H9 (cell line): ENCODE data around the gene TNFAIP2. TPM values are rescaled to one million over a fixed set of nuclear protein-coding genes. Genes with fewer than 3 reads are reported as not detected.

Experiments
- DNase-seq: peaks from one replicate; pipeline ENCODE4 v3.0.0-alpha.2; 2017
- H2AFZ ChIP-seq: one replicate; pipeline ENCODE4 v1.6.1; 2013; ENCODE audit warnings: mild to moderate bottlenecking, low read length, control low read depth, moderate library complexity
- H2AK5ac ChIP-seq: 2 replicates; pipeline ENCODE4 v1.6.1; 2013; ENCODE audit warnings: low read length, control low read depth, mixed read lengths; ENCODE audit not compliant: insufficient read length
- H2BK120ac ChIP-seq: one replicate; pipeline ENCODE4 v1.6.1; 2013; ENCODE audit warnings: low read depth, mild to moderate bottlenecking, low read length, control low read depth, inconsistent platforms; ENCODE audit not compliant: poor library complexity, severe bottlenecking
- H2BK12ac ChIP-seq: 2 replicates; pipeline ENCODE4 v1.6.1; 2013; ENCODE audit warnings: low read length, control low read depth, mixed read lengths, low read depth; ENCODE audit not compliant: insufficient read length
- H2BK15ac ChIP-seq: 2 replicates; pipeline ENCODE4 v1.6.1; 2013; ENCODE audit warnings: low read depth, low read length, control low read depth
- H2BK20ac ChIP-seq: one replicate; pipeline ENCODE4 v1.6.1; 2013; ENCODE audit warnings: low read depth, mild to moderate bottlenecking, low read length, control low read depth, inconsistent platforms; ENCODE audit not compliant: poor library complexity, severe bottlenecking
- H2BK5ac ChIP-seq: 2 replicates; pipeline ENCODE4 v1.6.1; 2013; ENCODE audit warnings: low read length, control low read depth, mixed read lengths; ENCODE audit not compliant: insufficient read length
- H3K14ac ChIP-seq: 2 replicates; pipeline ENCODE4 v1.6.1; 2013; ENCODE audit warnings: low read length, control low read depth; ENCODE audit not compliant: insufficient read depth
- H3K18ac ChIP-seq: 2 replicates; pipeline ENCODE4 v1.6.1; 2013; ENCODE audit warnings: low read depth, mild to moderate bottlenecking, mixed read lengths, low read length, control low read depth; ENCODE audit not compliant: insufficient read length
- H3K23ac ChIP-seq: 2 replicates; pipeline ENCODE4 v1.6.1; 2013; ENCODE audit warnings: low read length, control low read depth, mixed read lengths, low read depth; ENCODE audit not compliant: insufficient read length
- H3K23me2 ChIP-seq: 2 replicates; pipeline ENCODE4 v1.6.1; 2013; ENCODE audit warnings: low read depth, mild to moderate bottlenecking, mixed read lengths, low read length, control low read depth; ENCODE audit not compliant: insufficient read length, poor library complexity, severe bottlenecking
- H3K27ac ChIP-seq: 2 replicates; pipeline ENCODE4 v1.5.1; 2013; ENCODE audit warnings: low read length, control low read depth, mixed read lengths, low read depth; ENCODE audit not compliant: insufficient read length
- H3K27me3 ChIP-seq: 2 replicates; pipeline ENCODE4 v1.6.1; 2013; ENCODE audit warnings: low read length, control low read depth, inconsistent platforms; ENCODE audit not compliant: insufficient read depth
- H3K4ac ChIP-seq: 2 replicates; pipeline ENCODE4 v1.6.1; 2013; ENCODE audit warnings: low read depth, mild to moderate bottlenecking, control low read depth, inconsistent platforms, low read length, moderate library complexity
- H3K4me1 ChIP-seq: 2 replicates; pipeline ENCODE4 v1.6.1; 2013; ENCODE audit warnings: low read length, control low read depth, inconsistent platforms; ENCODE audit not compliant: insufficient read depth
- H3K4me2 ChIP-seq: 2 replicates; pipeline ENCODE4 v1.6.1; 2013; ENCODE audit warnings: low read length, control low read depth, mixed read lengths; ENCODE audit not compliant: insufficient read length, insufficient read depth
- H3K56ac ChIP-seq: 2 replicates; pipeline ENCODE4 v1.6.1; 2013; ENCODE audit warnings: low read depth, mild to moderate bottlenecking, mixed read lengths, low read length, control low read depth; ENCODE audit not compliant: insufficient read length
- H3K79me1 ChIP-seq: 2 replicates; pipeline ENCODE4 v1.6.1; 2013; ENCODE audit warnings: low read depth, mild to moderate bottlenecking, moderate library complexity, low read length, control low read depth, inconsistent platforms; ENCODE audit not compliant: insufficient read depth, poor library complexity, severe bottlenecking
- H3K79me2 ChIP-seq: 2 replicates; pipeline ENCODE4 v1.6.1; 2013; ENCODE audit warnings: low read length, control low read depth, inconsistent platforms; ENCODE audit not compliant: insufficient read depth
- H3K9ac ChIP-seq: 2 replicates; pipeline ENCODE4 v1.6.1; 2013; ENCODE audit warnings: low read length, control low read depth, mixed read lengths; ENCODE audit not compliant: insufficient read length; ENCODE audit errors: extremely low read depth
- H3K9me3 ChIP-seq: one replicate; pipeline ENCODE4 v1.6.1; 2013; ENCODE audit warnings: low read depth, low read length, inconsistent platforms; ENCODE audit not compliant: control insufficient read depth
- H3T11ph ChIP-seq: one replicate; pipeline ENCODE4 v1.6.1; 2013; ENCODE audit warnings: mild to moderate bottlenecking, low read length, control low read depth, inconsistent platforms
- H4K20me1 ChIP-seq: one replicate; pipeline ENCODE4 v1.6.1; 2013; ENCODE audit not compliant: control insufficient read depth, insufficient read length, insufficient read depth
- H4K5ac ChIP-seq: 2 replicates; pipeline ENCODE4 v1.6.1; 2013; ENCODE audit warnings: low read depth, mild to moderate bottlenecking, mixed read lengths, low read length, control low read depth; ENCODE audit not compliant: insufficient read length
- H4K8ac ChIP-seq: replicated peaks from 2 replicates; pipeline ENCODE4 v1.6.1; 2013; ENCODE audit warnings: low read length, control low read depth, mixed read lengths, low read depth; ENCODE audit not compliant: insufficient read length
- H4K91ac ChIP-seq: 2 replicates; pipeline ENCODE4 v1.6.1; 2013; ENCODE audit warnings: low read depth, mild to moderate bottlenecking, moderate library complexity, mixed read lengths, low read length, control low read depth; ENCODE audit not compliant: insufficient read length
- H3K27ac Mint-ChIP-seq, 3 experiments: 2 replicates in 2 of 3; 3 replicates in 1 of 3; pipeline ENCODE4 v1.8.0; 2020 to 2021; ENCODE audit warnings: mixed read lengths in 3 of 3, mild to moderate bottlenecking in 1 of 3, moderate library complexity in 1 of 3
- H3K27me3 Mint-ChIP-seq: 2 replicates; pipeline ENCODE4 v1.8.0; 2021; ENCODE audit warnings: low read depth, mild to moderate bottlenecking, moderate library complexity, mixed read lengths
- H3K36me3 Mint-ChIP-seq, 3 experiments: 2 replicates in 2 of 3; 3 replicates in 1 of 3; pipeline ENCODE4 v1.8.0; 2020 to 2021; ENCODE audit warnings: low read depth in 3 of 3, mixed read lengths in 3 of 3; ENCODE audit not compliant: insufficient read depth in 1 of 3
- H3K4me1 Mint-ChIP-seq, 2 experiments: 2 replicates each; pipeline ENCODE4 v1.8.0; 2020; ENCODE audit warnings: mixed read lengths in 2 of 2
- H3K4me3 Mint-ChIP-seq, 2 experiments: 2 replicates in 1 of 2; 3 replicates in 1 of 2; pipeline ENCODE4 v1.8.0; 2020 to 2021; ENCODE audit warnings: mild to moderate bottlenecking in 2 of 2, mixed read lengths in 2 of 2, moderate library complexity in 1 of 2
- H3K9me3 Mint-ChIP-seq, 2 experiments: 2 replicates in 1 of 2; 3 replicates in 1 of 2; pipeline ENCODE4 v1.8.0; 2020; ENCODE audit warnings: mild to moderate bottlenecking in 2 of 2, mixed read lengths in 2 of 2, moderate library complexity in 1 of 2
- WGBS: extraction: QIAGEN DNeasy Blood & Tissue Kit; methylation state at CpG from one replicate; pipeline ENCODE4 v1.1.7; 2013; ENCODE audit warnings: missing lambda C conversion rate, low lambda C conversion rate, mixed read lengths; ENCODE audit not compliant: insufficient read length; ENCODE audit errors: extremely low coverage; 5-methylcytosine and 5-hydroxymethylcytosine counted together
- total RNA-seq: library from RNA; stranded (reverse); gene quantifications from 2 replicates; pipeline ENCODE4 v1.2.1, GENCODE V29; 2021
- TF ChIP-seq, protein P1 (sequence below): fragments of 200-600 bp; sonication (generic); conservative IDR thresholded peaks from 3 replicates; pipeline ENCODE4 v1.8.0; 2021; ENCODE audit warnings: antibody characterized with exemption, mild to moderate bottlenecking

Gene TNFAIP2
- total RNA-seq, 1 experiment from 2014 or later, result 29.3 TPM

GRCh38 chr14:103134405-103134804 lies 11.1 kb downstream of the TNFAIP2 start:
- Histone ChIP-seq H3K23ac (no peak overlapping the region), H2AK5ac (no peak overlapping the region), H2BK15ac (no peak overlapping the region), H3T11ph (no peak overlapping the region), H2BK20ac (no peak overlapping the region), H3K27ac (no peak overlapping the region), H3K79me2 (no peaks in the 10 kb centered on the region), H3K27me3 (no peaks in the 10 kb centered on the region), H3K4me1 (no peaks in the 10 kb centered on the region; the same call in 1 of the 2 replicates), H3K23me2 (peaks cover 7% of the 10 kb centered on the region), H2BK120ac (no peak overlapping the region), H3K9me3 (no peaks in the 10 kb centered on the region), H4K8ac (no peak overlapping the region), H3K14ac (no peak overlapping the region), H3K9ac (no peak overlapping the region), H2AFZ (no peak overlapping the region), H3K4me2 (no peak overlapping the region), H3K79me1 (no peaks in the 10 kb centered on the region), H3K4ac (no peak overlapping the region), H4K20me1 (no peaks in the 10 kb centered on the region), H3K18ac (no peak overlapping the region), H2BK5ac (no peak overlapping the region), H3K56ac (no peak overlapping the region), H4K91ac (no peak overlapping the region), H2BK12ac (no peak overlapping the region), H4K5ac (no peak overlapping the region)
- H3K36me3 Mint-ChIP-seq, result peaks cover 9 to 33% (median 17%) of the 10 kb centered on the region in 3 experiments; a peak in 5 of 7 replicates
- H3K27me3 Mint-ChIP-seq, result no peaks in the 10 kb centered on the region; the same call in 1 of the 2 replicates
- WGBS, result no CpG with 5 or more reads among the region's 2 CpGs
- TF ChIP-seq, protein P1, sequence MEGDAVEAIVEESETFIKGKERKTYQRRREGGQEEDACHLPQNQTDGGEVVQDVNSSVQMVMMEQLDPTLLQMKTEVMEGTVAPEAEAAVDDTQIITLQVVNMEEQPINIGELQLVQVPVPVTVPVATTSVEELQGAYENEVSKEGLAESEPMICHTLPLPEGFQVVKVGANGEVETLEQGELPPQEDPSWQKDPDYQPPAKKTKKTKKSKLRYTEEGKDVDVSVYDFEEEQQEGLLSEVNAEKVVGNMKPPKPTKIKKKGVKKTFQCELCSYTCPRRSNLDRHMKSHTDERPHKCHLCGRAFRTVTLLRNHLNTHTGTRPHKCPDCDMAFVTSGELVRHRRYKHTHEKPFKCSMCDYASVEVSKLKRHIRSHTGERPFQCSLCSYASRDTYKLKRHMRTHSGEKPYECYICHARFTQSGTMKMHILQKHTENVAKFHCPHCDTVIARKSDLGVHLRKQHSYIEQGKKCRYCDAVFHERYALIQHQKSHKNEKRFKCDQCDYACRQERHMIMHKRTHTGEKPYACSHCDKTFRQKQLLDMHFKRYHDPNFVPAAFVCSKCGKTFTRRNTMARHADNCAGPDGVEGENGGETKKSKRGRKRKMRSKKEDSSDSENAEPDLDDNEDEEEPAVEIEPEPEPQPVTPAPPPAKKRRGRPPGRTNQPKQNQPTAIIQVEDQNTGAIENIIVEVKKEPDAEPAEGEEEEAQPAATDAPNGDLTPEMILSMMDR, result no peak
- DNase-seq, result no peak
- H3K27ac Mint-ChIP-seq, result no peak overlapping the region
- no peaks in the 10 kb centered on the region; a peak in 1 of 5 replicates for H3K9me3 Mint-ChIP-seq
- no peak overlapping the region for H3K4me3 Mint-ChIP-seq
- H3K4me1 Mint-ChIP-seq, result peaks cover 11 to 28% of the 10 kb centered on the region in 2 experiments
